Panc1 (cell line): ENCODE results near the gene NKAIN2. TPM values are rescaled to one million over a fixed set of nuclear protein-coding genes. Genes with fewer than 3 reads are reported as not detected.

Experiments used
- ATAC-seq: fragments of 200-7000 bp; cut with Tn5 transposase; 2 replicates; pipeline ENCODE4 v1.9.1; 2020; ENCODE audit warnings: mild to moderate bottlenecking, moderate library complexity
- BruUV-seq: library from RNA; stranded (reverse); fragments of 400-500 nt; replicated peaks from 2 replicates; lab custom pipeline; 2021; lab: Mats Ljungman, UMichigan
- CTCF ChIA-PET: fragments of 300-600 bp; sonication (Branson Sonifier 250); formaldehyde crosslinking; loops from one replicate; lab custom pipeline; 2022; ENCODE audit warnings: antibody characterized with exemption; lab: Charles Lee
- POLR2A ChIA-PET: fragments of 300-600 bp; sonication (Branson Sonifier 250); formaldehyde crosslinking; loops from one replicate; lab custom pipeline; 2022; ENCODE audit warnings: antibody characterized with exemption; lab: Charles Lee
- DNase-seq: peaks from one replicate; pipeline ENCODE4 v3.0.0-alpha.2; 2010; ENCODE audit warnings: low read depth, low spot score
- H3K27ac ChIP-seq: 2 replicates; pipeline ENCODE4 v1.5.1; 2011; ENCODE audit warnings: mild to moderate bottlenecking, low read length, inconsistent platforms
- H3K27me3 ChIP-seq: fragments of 200-500 bp; sonication (Bioruptor generic); 2 replicates; pipeline ENCODE4 v1.6.0; 2014; ENCODE audit warnings: low read length, inconsistent platforms; ENCODE audit not compliant: control insufficient read depth, insufficient read depth
- H3K36me3 ChIP-seq: fragments of 200-500 bp; sonication (Bioruptor generic); 2 replicates; pipeline ENCODE4 v1.5.1; 2014; ENCODE audit warnings: inconsistent platforms, mild to moderate bottlenecking, low read length, moderate library complexity; ENCODE audit not compliant: control insufficient read depth, insufficient read depth
- H3K4me1 ChIP-seq: 2 replicates; pipeline ENCODE4 v1.5.1; 2011; ENCODE audit warnings: inconsistent platforms, mild to moderate bottlenecking, low read length, moderate library complexity; ENCODE audit not compliant: control insufficient read depth, insufficient read depth
- H3K4me3 ChIP-seq, 2 experiments: 2 replicates each; pipeline ENCODE4 v1.5.1; 2011 to 2012; ENCODE audit warnings: low read depth in 2 of 2, low read length in 2 of 2, mild to moderate bottlenecking in 2 of 2, inconsistent platforms in 1 of 2, moderate library complexity in 1 of 2
- H3K9me3 ChIP-seq: fragments of 200-500 bp; sonication (Bioruptor generic); 2 replicates; pipeline ENCODE4 v1.5.1; 2014; ENCODE audit warnings: low read depth, mild to moderate bottlenecking, inconsistent platforms, low read length, moderate library complexity; ENCODE audit not compliant: control insufficient read depth, insufficient read depth
- CTCF ChIP-seq: fragments of 450-650 bp; IDR thresholded peaks from 2 replicates; pipeline ENCODE4 v1.5.1; 2017; ENCODE audit warnings: mild to moderate bottlenecking
- POLR2AphosphoS5 ChIP-seq: IDR thresholded peaks from 2 replicates; pipeline ENCODE4 v1.6.1; 2012; ENCODE audit warnings: mild to moderate bottlenecking, low read depth, low read length, moderate library complexity
- REST ChIP-seq, 2 experiments: IDR thresholded peaks; 2 replicates each; pipeline ENCODE4 v1.6.1; 2011 to 2012; ENCODE audit warnings: low read depth in 2 of 2, control low read depth in 1 of 2, low read length in 1 of 2, mild to moderate bottlenecking in 1 of 2, moderate library complexity in 1 of 2; ENCODE audit not compliant: insufficient read depth in 1 of 2
- SIN3A ChIP-seq: IDR thresholded peaks from 2 replicates; pipeline ENCODE4 v1.6.1; 2012; ENCODE audit warnings: low read depth, mild to moderate bottlenecking, low read length, moderate library complexity, borderline replicate concordance; ENCODE audit not compliant: insufficient read depth
- TCF7L2 ChIP-seq: IDR thresholded peaks from 2 replicates; pipeline ENCODE4 v1.6.1; 2011; ENCODE audit warnings: mild to moderate bottlenecking, low read depth, low read length, inconsistent platforms
- in situ Hi-C: cut with HindIII; loops from 2 replicates; pipeline ENCODE4 v1.10.0; 2016; ENCODE audit warnings: low sequenced_read_pairs, low pct_unique_long_range_greater_than_20kb
- intact Hi-C: fragments of 100-400 bp; cut with micrococcal nuclease; formaldehyde crosslinking; loops from one replicate; pipeline ENCODE4 v1.10.0; 2022; ENCODE audit not compliant: unreplicated experiment
- total RNA-seq: library from RNA; stranded (reverse); gene quantifications from one replicate; pipeline ENCODE4 v1.2.1, GENCODE V29; 2021; ENCODE audit not compliant: unreplicated experiment

NKAIN2 gene
- total RNA-seq, 1 experiment from 2014 or later = 2.6 TPM

GRCh38 chr6:123899745-123900144 is 96.1 kb downstream of the NKAIN2 start:
- POLR2A ChIA-PET = no interaction called here
- in situ Hi-C loops = no loop called here
- no peak overlapping the region for H3K27ac ChIP-seq
- DNase-seq (no peak), ATAC-seq (no peak)
- BruUV-seq = no TSS peak
- H3K9me3 ChIP-seq = no peaks in the 10 kb centered on the region
- no peak overlapping the region for H3K4me3 ChIP-seq
- H3K36me3 ChIP-seq = no peaks in the 10 kb centered on the region
- CTCF ChIA-PET = no interaction called here
- H3K27me3 ChIP-seq = no peaks in the 10 kb centered on the region
- H3K4me1 ChIP-seq = no peaks in the 10 kb centered on the region
- no peak for TF ChIP-seq REST (IDR thresholded peaks at IDR 0.05; ENCODE audit: insufficient read depth in 1 of 2, low read depth in 2 of 2, low read length in 1 of 2)
- TF ChIP-seq TCF7L2 = no peak
- no peak for TF ChIP-seq POLR2AphosphoS5
- no peak for TF ChIP-seq SIN3A
- no peak for TF ChIP-seq CTCF
- intact Hi-C loops = no loop called here

GRCh38 chr6:123901436-123901835 is 97.8 kb downstream of the NKAIN2 start:
- BruUV-seq = no TSS peak
- in situ Hi-C loops = no loop called here
- CTCF ChIA-PET = no interaction called here

More at GRCh38 chr6:123901436-123901835, 97.8 kb downstream of the NKAIN2 start:
- no peak for DNase-seq
- no peaks in the 10 kb centered on the region for H3K9me3 ChIP-seq
- no peaks in the 10 kb centered on the region for H3K4me1 ChIP-seq
- H3K36me3 ChIP-seq = no peaks in the 10 kb centered on the region
- TF ChIP-seq TCF7L2 (no peak), SIN3A (no peak), CTCF (no peak), POLR2AphosphoS5 (no peak), REST (IDR thresholded peaks at IDR 0.05; ENCODE audit: insufficient read depth in 1 of 2, low read depth in 2 of 2, low read length in 1 of 2) (no peak)
- no peak for ATAC-seq
- H3K4me3 ChIP-seq = no peak overlapping the region
- POLR2A ChIA-PET = no interaction called here
- intact Hi-C loops = no loop called here
- H3K27ac ChIP-seq = no peak overlapping the region
- no peaks in the 10 kb centered on the region for H3K27me3 ChIP-seq
